ENCODE results near the gene REN.

REN gene

GRCh38 chr1:204152310-204153044, 13.7 kb downstream of the REN start:
- no peak for DNase-seq

- peak; percentile 58 for DNase-seq
These were observed 14.4 kb downstream of the REN start, which contains the start of gene ETNK2 for GRCh38 chr1:204151552-204152309. TSS of gene ETNK2 (minus strand) at chr1:204152044. CDS start at chr1:204151852, 192 bp downstream.

GRCh38 chr1:204150702-204151551, 15.2 kb downstream of the REN start:
- no peak for DNase-seq

DNA sequence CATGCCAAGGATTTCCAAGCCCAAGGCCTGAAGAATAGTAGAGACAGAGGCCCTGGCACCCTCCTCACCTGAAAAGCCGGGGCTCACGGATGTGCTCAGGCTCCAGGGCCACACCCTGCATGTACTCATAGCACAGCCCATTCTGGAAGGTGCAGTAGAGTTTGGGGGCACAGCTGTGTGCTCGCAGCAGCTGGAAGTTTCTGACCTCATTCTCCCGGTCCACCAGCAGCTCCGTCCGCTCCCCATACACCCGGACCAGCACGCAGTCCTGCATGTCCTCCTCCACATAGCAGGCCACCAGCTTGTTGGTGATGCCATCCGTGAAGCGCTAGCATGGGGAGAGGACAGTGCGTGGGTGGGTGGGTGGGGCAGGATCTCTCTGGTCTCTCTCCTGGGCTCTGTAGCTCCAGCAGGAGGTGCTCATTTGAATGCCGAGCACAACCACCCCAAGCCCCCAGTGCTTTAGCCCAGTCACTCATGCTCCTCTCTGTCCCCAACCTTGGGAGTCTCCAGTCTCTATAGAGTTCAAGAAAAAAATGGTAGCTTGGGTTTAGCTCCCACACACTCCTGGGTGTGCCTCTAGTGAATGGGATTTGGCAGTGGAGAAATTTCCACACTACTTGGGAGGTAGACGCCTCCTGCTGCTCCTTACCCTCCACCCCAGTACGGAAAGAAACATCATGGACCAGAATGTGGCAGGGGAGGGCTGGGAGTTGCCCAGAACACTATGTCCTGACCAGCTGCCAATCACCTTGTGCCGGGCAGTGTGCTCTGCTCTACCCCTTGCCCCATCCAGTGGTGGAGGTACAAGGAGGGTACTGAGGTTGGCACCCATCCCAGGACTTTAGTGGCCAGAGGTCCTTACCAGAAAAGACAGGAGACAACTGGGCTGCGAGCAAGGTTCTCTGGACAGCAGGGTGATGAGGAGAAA, 16.2 kb downstream of the REN start:
- no peak for DNase-seq

- no peak for DNase-seq
These were observed 17.0 kb downstream of the REN start for GRCh38 chr1:204149107-204149506.

DNA sequence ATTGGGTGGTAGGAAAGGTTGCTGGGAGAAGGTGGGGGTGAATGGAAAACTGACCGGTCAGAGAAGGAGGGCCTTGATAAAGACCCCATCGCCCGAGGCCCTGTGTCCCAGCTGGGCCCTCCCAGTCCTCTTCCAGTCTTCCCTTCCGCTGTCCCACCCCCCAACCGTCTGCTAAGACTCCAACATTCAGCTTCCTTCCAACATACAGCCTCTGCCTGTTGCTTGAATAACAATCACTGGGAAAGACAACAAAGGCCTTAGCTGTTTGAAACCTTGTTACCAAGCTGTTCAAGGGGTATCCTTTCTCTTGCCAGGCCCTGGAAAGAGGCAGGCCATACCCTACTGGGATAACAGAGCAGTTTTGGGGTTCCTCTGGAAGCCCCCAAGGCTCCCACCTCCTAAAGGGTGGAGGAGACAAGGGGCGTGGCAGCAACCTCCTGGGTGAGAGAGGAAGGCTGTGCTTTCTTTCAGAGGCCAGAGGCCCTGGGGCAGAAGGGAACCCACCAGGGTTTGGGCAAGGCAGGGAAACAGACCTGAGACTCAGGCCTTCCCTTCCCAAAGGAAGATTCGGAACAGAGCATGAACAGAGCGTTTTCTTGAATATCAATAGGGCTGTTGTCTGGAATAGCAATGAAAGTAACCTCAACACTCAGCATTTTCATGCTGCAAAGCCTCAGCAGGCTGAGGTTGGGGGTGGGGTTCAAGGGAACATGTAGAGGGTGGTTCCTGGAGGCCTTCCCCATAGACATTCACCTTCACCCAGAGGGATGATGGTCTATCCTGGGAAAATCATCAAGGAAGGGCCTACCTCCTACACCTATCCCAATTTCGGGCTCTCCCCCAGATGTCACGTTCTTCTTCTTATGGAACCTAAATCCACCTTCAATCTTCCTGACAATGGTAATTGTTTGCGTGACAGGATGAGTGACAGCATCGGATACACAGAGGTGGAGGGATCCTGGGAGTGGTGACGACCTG, 18.4 kb downstream of the REN start:
- DNase-seq: no peak

DNA sequence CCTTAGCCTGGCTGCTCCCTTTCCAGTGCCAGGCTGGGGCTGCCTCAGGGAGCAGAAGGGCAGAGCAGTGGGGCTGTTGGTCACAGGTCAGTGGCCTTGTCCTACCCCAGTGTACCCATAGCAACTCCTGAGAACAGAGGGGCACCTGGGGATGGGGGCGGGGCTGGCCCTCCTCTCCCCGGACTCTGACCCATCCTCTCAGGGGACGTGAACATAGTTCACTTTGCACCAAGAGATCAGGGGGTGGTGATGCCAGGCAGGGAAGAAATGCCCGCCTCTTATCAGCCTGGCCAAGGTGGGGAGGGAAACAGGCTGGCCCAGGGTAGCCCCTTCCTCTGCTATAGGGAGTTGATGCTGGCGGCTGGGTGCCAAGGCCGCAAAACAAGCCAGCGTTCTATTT, 19.2 kb downstream of the REN start:
- no peak for DNase-seq

GRCh38 chr1:204146309-204146708, 19.8 kb downstream of the REN start:
- no peak for DNase-seq

DNA sequence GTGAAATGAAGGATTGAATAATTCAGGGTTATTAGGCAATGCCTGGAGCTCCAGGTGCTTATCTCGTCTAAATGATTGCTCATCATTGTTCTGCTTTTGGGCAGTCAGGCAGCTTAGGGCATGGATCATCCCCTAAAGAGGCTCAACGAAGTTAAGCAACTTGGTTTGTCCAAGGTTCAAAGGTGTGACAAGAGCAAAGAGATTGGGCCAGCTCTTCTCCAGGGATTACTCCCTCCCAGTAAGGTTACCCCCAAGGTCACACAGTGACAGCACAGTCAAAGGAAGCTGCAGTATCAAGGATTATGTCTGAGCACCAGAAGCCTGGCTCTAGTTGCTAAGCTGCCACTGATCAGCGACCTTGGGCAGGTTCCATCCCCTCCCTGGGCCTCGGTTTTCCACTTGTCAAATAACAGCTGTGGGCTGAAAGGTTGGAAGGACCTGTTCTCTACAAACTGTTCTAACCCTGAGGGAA, 21.1 kb downstream of the REN start:
- no peak for DNase-seq

DNA sequence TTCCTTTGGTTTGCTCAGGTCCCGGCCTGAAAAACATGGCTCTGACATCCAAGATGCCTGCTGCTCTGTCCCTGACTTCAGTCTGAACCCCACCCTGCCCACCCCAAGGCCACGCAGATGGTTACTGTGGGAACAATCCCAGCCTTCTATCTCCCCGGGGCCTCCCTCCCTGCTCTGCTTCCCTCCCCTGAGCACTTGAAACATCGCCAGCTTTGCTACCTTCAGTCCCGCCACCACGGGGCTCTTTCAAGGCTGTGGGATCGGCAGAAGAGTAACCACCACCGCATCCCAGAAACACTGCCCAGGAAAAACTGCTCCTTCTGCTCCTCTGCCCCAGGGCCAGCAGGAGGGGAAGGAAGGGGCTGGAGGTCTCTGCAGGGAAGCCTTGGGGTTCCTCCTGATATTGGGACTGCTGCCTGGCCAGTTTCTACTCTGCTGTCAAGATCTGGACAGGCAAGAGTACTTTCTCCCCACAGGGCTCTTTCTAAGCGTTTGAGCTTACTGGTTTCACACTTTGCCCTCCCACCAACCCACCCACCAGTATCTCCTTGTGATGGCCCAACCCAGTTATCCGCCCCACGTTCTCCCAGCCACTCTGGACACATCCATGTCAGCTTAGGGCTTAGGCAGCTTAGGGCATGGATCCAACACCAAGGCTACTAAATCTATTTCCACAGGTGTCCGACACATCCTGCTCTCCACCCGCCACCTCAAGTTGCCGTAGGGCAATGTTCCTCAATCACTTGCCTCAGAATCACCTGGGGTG, 22.7 kb downstream of the REN start:
- no peak for DNase-seq

GRCh38 chr1:204142032-204142974, 23.8 kb downstream of the REN start:
- DNase-seq: no peak

- no peak for DNase-seq
These were observed 25.0 kb downstream of the REN start for GRCh38 chr1:204141131-204141530.

GRCh38 chr1:204139952-204140351, 26.2 kb downstream of the REN start:
- DNase-seq: no peak

DNA sequence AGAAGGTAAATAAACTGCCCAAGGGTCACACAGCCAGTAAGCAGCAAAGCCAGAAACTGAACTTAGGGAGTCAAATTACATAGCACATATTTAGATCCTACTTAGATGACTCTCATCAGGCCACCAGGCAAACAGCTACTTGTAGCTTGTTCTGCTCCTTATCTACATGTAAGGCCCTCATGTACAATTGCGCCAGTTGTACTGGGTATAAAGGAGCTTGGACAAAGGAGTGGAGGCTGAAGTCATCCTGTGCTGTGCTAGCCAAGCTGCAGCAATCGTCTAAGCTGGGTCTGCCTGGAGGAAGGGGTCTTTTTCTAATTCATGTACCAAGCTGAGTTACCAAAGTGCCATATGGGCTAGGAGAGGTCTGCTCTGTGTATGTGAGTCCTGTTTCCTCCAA, 27.0 kb downstream of the REN start:
- no peak for DNase-seq

- DNase-seq: no peak
These were observed 29.3 kb downstream of the REN start for GRCh38 chr1:204136814-204137213.

- peak; percentile 32 for DNase-seq
These were observed 32.0 kb downstream of the REN start for GRCh38 chr1:204134103-204134502.

GRCh38 chr1:204132718-204133117, 33.4 kb downstream of the REN start:
- DNase-seq: no peak

- DNase-seq: no peak
These were observed 34.2 kb downstream of the REN start for GRCh38 chr1:204131978-204132377.

Measured in fibroblast of skin of back (primary cell).